Neural progenitor cell (in vitro differentiated cells): Measurements from ENCODE around the gene PTPRR. TPM values are rescaled to one million over a fixed set of nuclear protein-coding genes. Genes with fewer than 3 reads are reported as not detected.

Source experiments
- DNase-seq: peaks from one replicate; pipeline ENCODE4 v3.0.0-alpha.2; 2016; ENCODE audit warnings: low spot score
- H2AFZ ChIP-seq: fragments of 200-600 bp; sonication (generic); replicated peaks from 2 replicates; pipeline ENCODE4 v1.6.1; 2016; ENCODE audit warnings: antibody characterized with exemption
- H3F3A ChIP-seq: fragments of 200-600 bp; sonication (generic); 2 replicates; pipeline ENCODE4 v1.6.1; 2016; ENCODE audit warnings: antibody characterized with exemption, low read depth
- H3K27ac ChIP-seq: fragments of 200-600 bp; sonication (generic); 2 replicates; pipeline ENCODE4 v1.5.1; 2016; ENCODE audit warnings: mild to moderate bottlenecking
- H3K27me3 ChIP-seq: fragments of 200-600 bp; sonication (generic); 2 replicates; pipeline ENCODE4 v1.6.1; 2016; ENCODE audit warnings: mild to moderate bottlenecking, moderate library complexity
- H3K36me3 ChIP-seq: fragments of 200-600 bp; sonication (generic); 2 replicates; pipeline ENCODE4 v1.5.1; 2016
- H3K4me1 ChIP-seq: fragments of 200-600 bp; sonication (generic); 2 replicates; pipeline ENCODE4 v1.6.1; 2016; ENCODE audit warnings: mixed run types
- H3K4me2 ChIP-seq: fragments of 200-600 bp; sonication (generic); 2 replicates; pipeline ENCODE4 v1.6.1; 2016
- H3K4me3 ChIP-seq: fragments of 200-600 bp; sonication (generic); 2 replicates; pipeline ENCODE4 v1.5.1; 2016
- H3K79me2 ChIP-seq: fragments of 200-600 bp; sonication (generic); 2 replicates; pipeline ENCODE4 v1.6.1; 2016; ENCODE audit warnings: low read depth
- H3K9ac ChIP-seq: fragments of 200-600 bp; sonication (generic); 2 replicates; pipeline ENCODE4 v1.6.1; 2016
- H3K9me3 ChIP-seq: fragments of 200-600 bp; sonication (generic); 2 replicates; pipeline ENCODE4 v1.5.1; 2016; ENCODE audit warnings: low read depth
- H4K20me1 ChIP-seq: fragments of 200-600 bp; sonication (generic); 2 replicates; pipeline ENCODE4 v1.6.1; 2016; ENCODE audit warnings: low read depth
- H3K27ac Mint-ChIP-seq: 3 replicates; pipeline ENCODE4 v1.8.0; 2021; ENCODE audit warnings: mixed read lengths
- H3K27me3 Mint-ChIP-seq: 2 replicates; pipeline ENCODE4 v1.8.0; 2022; ENCODE audit warnings: low read depth, mild to moderate bottlenecking, inconsistent platforms, moderate library complexity, mixed read lengths; ENCODE audit not compliant: insufficient read depth
- H3K36me3 Mint-ChIP-seq: 3 replicates; pipeline ENCODE4 v1.8.0; 2021; ENCODE audit warnings: mixed read lengths
- H3K4me1 Mint-ChIP-seq: 3 replicates; pipeline ENCODE4 v1.8.0; 2021; ENCODE audit warnings: mixed read lengths
- H3K4me3 Mint-ChIP-seq: 3 replicates; pipeline ENCODE4 v1.8.0; 2021; ENCODE audit warnings: mild to moderate bottlenecking, moderate library complexity, mixed read lengths
- H3K9me3 Mint-ChIP-seq: 3 replicates; pipeline ENCODE4 v1.8.0; 2020; ENCODE audit warnings: mixed read lengths
- CTCF ChIP-seq: fragments of 200-600 bp; sonication (generic); IDR thresholded peaks from 2 replicates; pipeline ENCODE4 v1.5.1; 2017; ENCODE audit warnings: antibody characterized with exemption, mild to moderate bottlenecking
- EZH2 ChIP-seq: fragments of 200-600 bp; sonication (generic); IDR thresholded peaks from 2 replicates; pipeline ENCODE4 v1.6.1; 2017; ENCODE audit warnings: antibody characterized with exemption, mild to moderate bottlenecking, moderate library complexity
- EZH2phosphoT487 ChIP-seq: fragments of 200-600 bp; sonication (generic); IDR thresholded peaks from 2 replicates; pipeline ENCODE4 v1.6.1; 2017; ENCODE audit warnings: antibody characterized with exemption
- total RNA-seq: library from RNA; depleted of rRNA; stranded (reverse); fragments of >200 nt; gene quantifications from 2 replicates; pipeline ENCODE4 v1.2.3, GENCODE V29; 2015; ENCODE audit warnings: low replicate concordance

The PTPRR gene
- total RNA-seq, 1 donor from 2014 or later: not detected

- no peaks in the 10 kb centered on the region for H3K36me3 ChIP-seq
- TF ChIP-seq CTCF: no peak
- no peak for TF ChIP-seq EZH2phosphoT487
- no peak for TF ChIP-seq EZH2
- H3K4me2 ChIP-seq: no peak overlapping the region
- H3K9me3 ChIP-seq: no peaks in the 10 kb centered on the region
- H3K27ac Mint-ChIP-seq: no peak overlapping the region
- H3K4me1 ChIP-seq: peaks cover 9% of the 10 kb centered on the region
- H3K27me3 ChIP-seq: no peaks in the 10 kb centered on the region
- peaks cover 12% of the 10 kb centered on the region for H3K4me1 Mint-ChIP-seq
- peaks cover 2% of the 10 kb centered on the region for H3K27me3 Mint-ChIP-seq
- no peak overlapping the region for H3K4me3 ChIP-seq
- H3K27ac ChIP-seq: no peak overlapping the region
- H3K9me3 Mint-ChIP-seq: no peaks in the 10 kb centered on the region
- no peak overlapping the region for H3K9ac ChIP-seq
- H2AFZ ChIP-seq: no peak overlapping the region
- H4K20me1 ChIP-seq: no peaks in the 10 kb centered on the region
- no peak for DNase-seq
- no peaks in the 10 kb centered on the region for H3K36me3 Mint-ChIP-seq
- no peaks in the 10 kb centered on the region for H3F3A ChIP-seq
- H3K79me2 ChIP-seq: no peaks in the 10 kb centered on the region
- H3K4me3 Mint-ChIP-seq: no peak overlapping the region
These were observed 302.2 kb downstream of the PTPRR start for GRCh38 chr12:70618371-70618770.

- TF ChIP-seq EZH2 (no peak), CTCF (no peak), EZH2phosphoT487 (no peak)
- peak; percentile 9 for DNase-seq
These were observed 303.1 kb downstream of the PTPRR start for GRCh38 chr12:70617450-70617849.

GRCh38 chr12:70615174-70615866 lies 305.2 kb downstream of the PTPRR start:
- Histone ChIP-seq H3K4me2 (no peak overlapping the region), H3K9ac (no peak overlapping the region), H3K27ac (no peak overlapping the region), H3K9me3 (no peaks in the 10 kb centered on the region), H4K20me1 (no peaks in the 10 kb centered on the region), H3F3A (peaks cover 5% of the 10 kb centered on the region), H3K79me2 (no peaks in the 10 kb centered on the region), H3K36me3 (no peaks in the 10 kb centered on the region), H3K27me3 (peaks cover 22% of the 10 kb centered on the region), H3K4me1 (no peaks in the 10 kb centered on the region), H2AFZ (no peak overlapping the region), H3K4me3 (no peak overlapping the region)
- no peak overlapping the region for H3K4me3 Mint-ChIP-seq
- no peaks in the 10 kb centered on the region for H3K36me3 Mint-ChIP-seq
- H3K4me1 Mint-ChIP-seq: peaks cover 16% of the 10 kb centered on the region
- no peak for DNase-seq
- H3K27me3 Mint-ChIP-seq: peaks cover 7% of the 10 kb centered on the region
- TF ChIP-seq EZH2phosphoT487: no peak
- TF ChIP-seq CTCF: no peak
- no peak for TF ChIP-seq EZH2
- H3K27ac Mint-ChIP-seq: no peak overlapping the region
- H3K9me3 Mint-ChIP-seq: no peaks in the 10 kb centered on the region

More at GRCh38 chr12:70617450-70617849, 303.1 kb downstream of the PTPRR start:
- no peak overlapping the region for H3K9ac ChIP-seq
- no peak overlapping the region for H3K27ac ChIP-seq
- no peaks in the 10 kb centered on the region for H3K9me3 ChIP-seq
- H3K4me3 ChIP-seq: no peak overlapping the region
- H3K27ac Mint-ChIP-seq: no peak overlapping the region
- H3K79me2 ChIP-seq: no peaks in the 10 kb centered on the region
- H2AFZ ChIP-seq: no peak overlapping the region
- H3K4me1 ChIP-seq: peaks cover 5% of the 10 kb centered on the region
- no peaks in the 10 kb centered on the region for H3K9me3 Mint-ChIP-seq
- H4K20me1 ChIP-seq: no peaks in the 10 kb centered on the region
- H3K4me3 Mint-ChIP-seq: no peak overlapping the region
- no peaks in the 10 kb centered on the region for H3F3A ChIP-seq
- peaks cover 7% of the 10 kb centered on the region for H3K27me3 Mint-ChIP-seq
- no peaks in the 10 kb centered on the region for H3K36me3 Mint-ChIP-seq
- peaks cover under 1% of the 10 kb centered on the region for H3K27me3 ChIP-seq
- peaks cover 11% of the 10 kb centered on the region for H3K4me1 Mint-ChIP-seq
- H3K36me3 ChIP-seq: no peaks in the 10 kb centered on the region
- H3K4me2 ChIP-seq: no peak overlapping the region
